ENCODE results near the gene RABL6. TPM values are rescaled to one million over a fixed set of nuclear protein-coding genes. Genes with fewer than 3 reads are reported as not detected.
A peak's percentile ranks its signal among the peaks of the same experiment; 100 is the strongest.
"Not testable (repeated sequence)": the region's sequence is repeated elsewhere in the genome, so short reads cannot be mapped to it uniquely, and the experiment has no call there.

Gene RABL6
- 49.8 and 62.0 TPM in 2 replicates for total RNA-seq (ENCODE audit: low replicate concordance)

GRCh38 chr9:136807281-136808074 lies at the start of gene RABL6:
Gene RABL6 (plus strand): TSS chr9:136807948. CDS start chr9:136808197, 249 bp downstream.
- H3K4me3 ChIP-seq (ENCODE audit: low read depth, low read length): peak within 1 kb of the TSS; percentile 84
- TF ChIP-seq, protein P1, sequence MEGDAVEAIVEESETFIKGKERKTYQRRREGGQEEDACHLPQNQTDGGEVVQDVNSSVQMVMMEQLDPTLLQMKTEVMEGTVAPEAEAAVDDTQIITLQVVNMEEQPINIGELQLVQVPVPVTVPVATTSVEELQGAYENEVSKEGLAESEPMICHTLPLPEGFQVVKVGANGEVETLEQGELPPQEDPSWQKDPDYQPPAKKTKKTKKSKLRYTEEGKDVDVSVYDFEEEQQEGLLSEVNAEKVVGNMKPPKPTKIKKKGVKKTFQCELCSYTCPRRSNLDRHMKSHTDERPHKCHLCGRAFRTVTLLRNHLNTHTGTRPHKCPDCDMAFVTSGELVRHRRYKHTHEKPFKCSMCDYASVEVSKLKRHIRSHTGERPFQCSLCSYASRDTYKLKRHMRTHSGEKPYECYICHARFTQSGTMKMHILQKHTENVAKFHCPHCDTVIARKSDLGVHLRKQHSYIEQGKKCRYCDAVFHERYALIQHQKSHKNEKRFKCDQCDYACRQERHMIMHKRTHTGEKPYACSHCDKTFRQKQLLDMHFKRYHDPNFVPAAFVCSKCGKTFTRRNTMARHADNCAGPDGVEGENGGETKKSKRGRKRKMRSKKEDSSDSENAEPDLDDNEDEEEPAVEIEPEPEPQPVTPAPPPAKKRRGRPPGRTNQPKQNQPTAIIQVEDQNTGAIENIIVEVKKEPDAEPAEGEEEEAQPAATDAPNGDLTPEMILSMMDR (IDR thresholded peaks at IDR 0.05; ENCODE audit: insufficient read depth, low read length): no peak
- DNase-seq (ENCODE audit: low read depth): peak; percentile 63

GRCh38 chr9:136759001-136759400 lies 48.7 kb upstream of the RABL6 start:
- TF ChIP-seq, protein P1 (IDR thresholded peaks at IDR 0.05; ENCODE audit: insufficient read depth, low read length): no peak
- no peak for DNase-seq (ENCODE audit: low read depth)
- H3K4me3 ChIP-seq (ENCODE audit: low read depth, low read length): no peak overlapping the region

- no peak for DNase-seq (ENCODE audit: low read depth)
- TF ChIP-seq, protein P1 (IDR thresholded peaks at IDR 0.05; ENCODE audit: insufficient read depth, low read length): no peak
- H3K4me3 ChIP-seq (ENCODE audit: low read depth, low read length): no peak overlapping the region
Measured at GRCh38 chr9:136759436-136760325, 48.1 kb upstream of the RABL6 start.

DNA sequence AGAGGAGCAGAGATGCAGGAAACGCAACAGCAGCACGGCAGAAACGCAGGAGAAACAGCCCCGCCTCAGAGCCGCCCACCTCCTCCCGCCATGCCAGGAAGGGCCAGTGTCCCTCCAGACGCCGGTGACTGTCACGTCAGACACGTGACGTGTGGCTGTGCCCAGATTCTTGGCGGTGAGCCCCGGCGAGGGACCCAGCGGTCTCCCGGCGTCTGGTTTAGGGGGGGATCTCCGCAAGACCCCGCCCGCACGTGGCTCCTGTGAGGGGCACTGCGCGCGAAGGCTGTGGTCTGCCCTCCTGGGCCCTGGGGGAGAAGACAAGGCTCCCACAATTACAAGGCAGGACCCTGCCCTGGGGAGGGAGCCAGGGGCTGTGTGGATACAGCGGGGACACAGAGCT lies 47.3 kb upstream of the RABL6 start:
- no peak overlapping the region for H3K4me3 ChIP-seq (ENCODE audit: low read depth, low read length)
- TF ChIP-seq, protein P1 (IDR thresholded peaks at IDR 0.05; ENCODE audit: insufficient read depth, low read length): no peak
- no peak for DNase-seq (ENCODE audit: low read depth)

GRCh38 chr9:136760834-136761544 lies 46.8 kb upstream of the RABL6 start:
- peak; percentile 66 for DNase-seq (ENCODE audit: low read depth)
- H3K4me3 ChIP-seq (ENCODE audit: low read depth, low read length): not testable (repeated sequence)
- TF ChIP-seq, protein P1 (IDR thresholded peaks at IDR 0.05; ENCODE audit: insufficient read depth, low read length): peak; percentile 77

DNA sequence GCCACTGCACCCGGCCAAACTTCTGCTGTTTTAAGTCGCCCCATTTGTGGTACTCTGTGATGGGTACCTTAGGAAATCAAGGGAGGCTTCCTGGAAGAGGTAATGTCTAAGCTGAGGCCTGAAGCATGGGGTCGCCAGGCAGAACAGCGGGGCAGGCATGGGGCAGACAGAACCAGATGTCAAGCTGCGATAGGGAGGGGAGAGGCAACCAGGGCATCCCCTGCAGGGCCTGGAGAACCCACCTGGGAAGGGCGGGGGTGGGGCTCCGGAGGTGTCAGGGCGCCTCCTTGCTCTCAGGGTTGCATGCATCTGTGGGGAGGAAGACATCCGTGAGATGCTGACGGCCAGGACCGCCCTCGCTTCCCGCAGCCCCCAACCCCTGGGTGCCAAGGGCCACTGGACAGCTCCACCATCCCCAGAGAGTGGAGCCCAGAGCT lies 46.2 kb upstream of the RABL6 start:
- H3K4me3 ChIP-seq (ENCODE audit: low read depth, low read length): no peak overlapping the region
- TF ChIP-seq, protein P1 (IDR thresholded peaks at IDR 0.05; ENCODE audit: insufficient read depth, low read length): no peak
- no peak for DNase-seq (ENCODE audit: low read depth)

All from fibroblast of the aortic adventitia (primary cell).